ENCODE data around the gene PLA1A.
A peak's percentile ranks its signal among the peaks of the same experiment; 100 is the strongest.
"Not testable (repeated sequence)": the region's sequence is repeated elsewhere in the genome, so short reads cannot be mapped to it uniquely, and the experiment has no call there.

The PLA1A gene, protein sequence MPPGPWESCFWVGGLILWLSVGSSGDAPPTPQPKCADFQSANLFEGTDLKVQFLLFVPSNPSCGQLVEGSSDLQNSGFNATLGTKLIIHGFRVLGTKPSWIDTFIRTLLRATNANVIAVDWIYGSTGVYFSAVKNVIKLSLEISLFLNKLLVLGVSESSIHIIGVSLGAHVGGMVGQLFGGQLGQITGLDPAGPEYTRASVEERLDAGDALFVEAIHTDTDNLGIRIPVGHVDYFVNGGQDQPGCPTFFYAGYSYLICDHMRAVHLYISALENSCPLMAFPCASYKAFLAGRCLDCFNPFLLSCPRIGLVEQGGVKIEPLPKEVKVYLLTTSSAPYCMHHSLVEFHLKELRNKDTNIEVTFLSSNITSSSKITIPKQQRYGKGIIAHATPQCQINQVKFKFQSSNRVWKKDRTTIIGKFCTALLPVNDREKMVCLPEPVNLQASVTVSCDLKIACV

DNA sequence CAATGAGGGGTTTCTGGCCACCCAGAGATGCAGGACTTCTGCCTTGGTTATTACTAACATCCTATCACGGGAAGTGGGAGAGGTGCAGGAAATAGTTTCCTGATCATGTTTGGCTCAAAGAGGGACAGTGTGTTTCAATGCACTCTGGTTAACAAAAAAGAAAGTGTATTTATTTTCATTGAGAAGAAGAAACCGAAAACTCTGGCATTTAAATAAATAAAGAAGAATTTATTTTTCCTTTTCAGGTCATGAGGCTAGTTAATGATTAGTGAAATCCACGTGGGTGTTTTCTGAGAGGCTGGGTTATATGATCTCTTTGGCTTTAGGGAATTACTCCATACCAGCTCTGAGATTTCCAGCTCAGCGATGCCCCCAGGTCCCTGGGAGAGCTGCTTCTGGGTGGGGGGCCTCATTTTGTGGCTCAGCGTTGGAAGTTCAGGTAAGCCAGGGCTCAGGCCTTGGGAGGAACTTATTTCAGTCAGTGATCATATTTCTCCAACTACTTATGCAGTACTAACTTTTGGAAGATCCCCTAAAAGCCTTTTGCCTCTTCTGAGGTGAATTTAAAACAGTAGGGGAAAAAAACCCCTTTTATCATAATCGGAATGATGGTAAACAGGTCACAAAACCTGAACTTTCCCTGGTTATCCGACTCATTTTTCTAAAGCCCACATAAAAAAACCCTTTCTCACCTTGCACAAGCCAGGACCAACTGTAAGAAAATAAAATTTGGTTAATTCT lies at the start of gene PLA1A:
Gene PLA1A, plus strand, starts transcription at position 338 of the 741 bp plus-strand sequence. Its CDS starts 29 bp downstream, at position 367.
- Mint-ChIP-seq H3K36me3 (ENCODE audit: low read depth) (no peaks in the 10 kb centered on the region), H3K9me3 (no peaks in the 10 kb centered on the region), H3K27me3 (no peaks in the 10 kb centered on the region), H3K4me1 (ENCODE audit: low read depth) (peaks cover 46% of the 10 kb centered on the region), H3K27ac (peak within 1 kb of the TSS; percentile 69), H3K4me3 (no peak within 1 kb of the TSS)

DNA sequence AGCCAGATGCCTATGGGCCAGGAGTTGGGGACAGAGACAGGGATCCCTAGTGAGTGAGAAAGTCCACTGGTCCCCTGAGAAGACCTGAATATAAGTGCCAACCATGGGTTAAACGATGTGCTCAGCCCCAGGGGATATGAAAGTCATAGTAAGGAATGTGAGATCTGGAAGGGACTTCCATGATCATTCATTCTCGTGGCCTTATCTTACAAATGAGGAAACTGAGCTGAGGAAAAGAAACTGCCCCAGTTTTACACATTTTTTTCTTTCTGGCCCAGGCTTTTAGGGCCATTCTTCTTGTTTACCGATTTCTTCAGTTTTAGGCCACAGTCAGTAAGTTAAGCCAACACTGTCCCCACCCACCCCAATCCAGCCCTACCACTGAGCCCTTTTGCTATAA lies 49.3 kb upstream of the PLA1A start:
- no peaks in the 10 kb centered on the region for H3K4me1 Mint-ChIP-seq (ENCODE audit: low read depth)
- H3K27ac Mint-ChIP-seq, result no peak overlapping the region
- H3K9me3 Mint-ChIP-seq, result no peaks in the 10 kb centered on the region
- peaks cover 5% of the 10 kb centered on the region for H3K36me3 Mint-ChIP-seq (ENCODE audit: low read depth)
- no peaks in the 10 kb centered on the region for H3K27me3 Mint-ChIP-seq
- H3K4me3 Mint-ChIP-seq, result no peak overlapping the region

DNA sequence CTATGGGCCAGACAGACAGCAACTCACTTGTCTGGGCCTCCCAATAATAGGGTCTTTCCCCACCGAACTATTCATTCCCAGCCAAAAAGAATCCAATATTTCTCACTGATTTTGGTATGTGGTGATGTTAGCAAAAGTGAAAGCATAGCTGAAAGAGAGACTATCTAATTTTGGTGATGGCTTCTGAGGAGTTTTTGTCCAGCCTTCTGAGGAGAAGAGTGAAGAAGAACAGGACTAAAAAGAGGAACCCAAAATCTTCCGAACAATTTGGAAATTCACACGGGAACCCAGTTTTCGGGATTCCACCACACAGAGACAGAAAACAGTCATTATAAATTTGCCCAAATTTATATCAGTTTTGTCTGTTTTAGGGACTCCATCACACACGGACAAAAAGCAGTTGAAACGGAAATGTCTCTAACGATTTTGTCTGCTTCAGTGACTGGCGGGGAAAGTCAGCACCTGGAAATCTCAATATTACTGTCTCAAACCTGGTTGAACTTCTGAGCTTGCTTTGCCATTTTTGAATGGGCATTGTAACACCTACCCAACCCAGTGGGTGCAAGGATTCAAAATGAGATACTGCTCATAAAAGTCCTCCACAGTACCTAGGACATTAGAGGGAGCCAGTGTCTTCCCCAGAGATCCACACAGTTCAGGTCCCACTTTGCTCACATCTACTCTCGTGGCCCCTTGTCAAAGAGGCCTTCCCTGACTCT lies 47.3 kb upstream of the PLA1A start:
- no peaks in the 10 kb centered on the region for H3K36me3 Mint-ChIP-seq (ENCODE audit: low read depth)
- H3K27ac Mint-ChIP-seq, result no peak overlapping the region
- H3K4me1 Mint-ChIP-seq (ENCODE audit: low read depth), result peaks cover 2% of the 10 kb centered on the region
- H3K27me3 Mint-ChIP-seq, result no peaks in the 10 kb centered on the region
- H3K4me3 Mint-ChIP-seq, result no peak overlapping the region
- H3K9me3 Mint-ChIP-seq, result no peaks in the 10 kb centered on the region

DNA sequence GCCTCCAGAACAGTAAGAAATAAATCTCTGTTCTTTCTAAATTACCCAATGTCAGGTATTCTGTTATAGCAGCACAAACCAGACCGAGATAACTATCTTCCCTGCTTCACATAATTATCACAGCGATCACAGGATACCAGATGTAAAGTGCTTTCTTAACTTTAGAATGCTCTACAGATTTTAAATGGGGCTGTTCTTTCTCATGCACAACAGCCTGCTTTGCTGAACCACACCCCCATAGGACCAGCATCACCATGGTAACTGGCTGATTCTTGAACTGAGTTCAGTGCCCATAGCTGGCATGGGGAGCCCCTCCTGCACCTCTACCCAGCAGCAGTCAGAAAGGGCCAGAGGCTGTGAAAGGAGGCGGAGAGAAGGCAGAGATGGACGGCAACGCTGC lies 46.1 kb upstream of the PLA1A start:
- no peak overlapping the region for H3K4me3 Mint-ChIP-seq
- peaks cover 11% of the 10 kb centered on the region for H3K4me1 Mint-ChIP-seq (ENCODE audit: low read depth)
- no peak overlapping the region for H3K27ac Mint-ChIP-seq
- H3K36me3 Mint-ChIP-seq (ENCODE audit: low read depth), result peaks cover 1% of the 10 kb centered on the region
- H3K27me3 Mint-ChIP-seq, result no peaks in the 10 kb centered on the region
- H3K9me3 Mint-ChIP-seq, result no peaks in the 10 kb centered on the region

DNA sequence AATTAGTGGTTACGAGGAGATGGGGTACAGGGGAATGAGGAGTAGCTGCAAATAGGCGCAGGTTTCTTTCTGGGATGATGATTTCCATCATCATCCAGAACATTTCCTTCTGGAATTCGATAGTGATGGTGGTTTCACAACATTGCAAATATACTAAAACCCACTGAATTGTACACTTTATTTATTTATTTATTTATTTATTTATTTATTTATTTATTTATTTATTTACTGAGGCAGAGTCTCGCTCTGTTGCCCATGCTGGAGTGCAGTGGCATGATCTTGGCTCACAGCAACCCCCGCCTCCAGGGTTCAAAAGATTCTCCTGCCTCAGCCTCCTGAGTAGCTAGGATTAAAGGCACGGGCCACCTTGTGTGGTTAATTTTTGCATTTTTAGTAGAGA lies 44.8 kb upstream of the PLA1A start:
- not testable (repeated sequence) for H3K27me3 Mint-ChIP-seq; H3K4me3 Mint-ChIP-seq; H3K36me3 Mint-ChIP-seq (ENCODE audit: low read depth); H3K9me3 Mint-ChIP-seq; H3K27ac Mint-ChIP-seq
- H3K4me1 Mint-ChIP-seq (ENCODE audit: low read depth), result peaks cover 25% of the 10 kb centered on the region

DNA sequence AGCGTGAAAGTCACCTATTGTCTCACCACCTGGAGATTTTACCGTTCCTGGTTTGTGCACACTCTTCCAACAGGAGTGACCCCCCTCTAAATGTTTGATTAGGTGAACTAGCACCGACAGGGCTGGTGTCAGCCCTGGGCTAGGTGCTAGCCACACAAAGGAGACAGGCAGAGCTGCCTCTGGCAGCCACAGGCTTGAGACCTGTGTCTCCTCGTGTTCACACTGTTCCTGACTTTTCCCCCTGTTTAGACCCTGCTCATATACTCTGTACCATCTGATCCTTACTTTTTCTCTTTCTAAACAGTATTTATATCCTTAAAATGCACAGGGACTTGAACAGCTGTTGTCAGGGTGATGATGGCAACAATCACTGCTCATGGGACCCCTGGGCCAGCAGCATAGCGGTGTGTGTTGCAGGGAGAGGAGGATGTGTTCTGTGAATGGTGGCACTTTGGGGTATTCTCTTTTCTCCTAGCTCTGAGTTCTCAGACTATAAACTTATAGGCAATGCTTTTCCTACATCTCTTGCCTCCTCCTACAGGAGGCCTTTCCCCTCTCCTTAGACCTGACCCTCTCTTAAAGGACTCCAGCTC lies 43.8 kb upstream of the PLA1A start:
- H3K4me1 Mint-ChIP-seq (ENCODE audit: low read depth), result peaks cover 29% of the 10 kb centered on the region
- no peaks in the 10 kb centered on the region for H3K9me3 Mint-ChIP-seq
- peak overlapping the region; percentile 66 for H3K27ac Mint-ChIP-seq
- peaks cover 3% of the 10 kb centered on the region for H3K27me3 Mint-ChIP-seq
- H3K4me3 Mint-ChIP-seq, result no peak overlapping the region
- peaks cover 8% of the 10 kb centered on the region for H3K36me3 Mint-ChIP-seq (ENCODE audit: low read depth)

DNA sequence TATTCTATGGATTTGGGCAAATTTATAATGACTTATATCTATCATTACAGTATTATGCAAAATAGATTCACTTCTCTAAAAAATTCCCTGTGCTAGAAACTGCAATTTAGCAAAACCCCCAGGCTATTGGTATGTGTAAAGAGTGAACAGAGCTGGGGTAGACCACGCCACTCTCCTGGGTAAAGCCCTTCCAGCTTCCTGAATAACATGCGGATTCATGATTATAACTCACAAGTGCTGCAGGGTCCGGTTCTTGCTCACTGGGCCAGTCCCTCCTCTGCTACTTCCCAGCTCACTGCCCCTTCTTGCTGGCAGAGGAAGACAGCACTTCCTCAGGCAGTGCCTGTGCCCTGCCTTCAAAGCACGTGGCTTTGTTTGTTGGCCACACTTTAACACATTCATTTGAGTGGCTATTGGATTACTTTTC lies 42.4 kb upstream of the PLA1A start:
- no peak overlapping the region for H3K27ac Mint-ChIP-seq
- peak overlapping the region; percentile 46 for H3K4me3 Mint-ChIP-seq
- peaks cover 42% of the 10 kb centered on the region for H3K4me1 Mint-ChIP-seq (ENCODE audit: low read depth)
- peaks cover 8% of the 10 kb centered on the region for H3K36me3 Mint-ChIP-seq (ENCODE audit: low read depth)
- H3K27me3 Mint-ChIP-seq, result peaks cover 3% of the 10 kb centered on the region
- H3K9me3 Mint-ChIP-seq, result no peaks in the 10 kb centered on the region

DNA sequence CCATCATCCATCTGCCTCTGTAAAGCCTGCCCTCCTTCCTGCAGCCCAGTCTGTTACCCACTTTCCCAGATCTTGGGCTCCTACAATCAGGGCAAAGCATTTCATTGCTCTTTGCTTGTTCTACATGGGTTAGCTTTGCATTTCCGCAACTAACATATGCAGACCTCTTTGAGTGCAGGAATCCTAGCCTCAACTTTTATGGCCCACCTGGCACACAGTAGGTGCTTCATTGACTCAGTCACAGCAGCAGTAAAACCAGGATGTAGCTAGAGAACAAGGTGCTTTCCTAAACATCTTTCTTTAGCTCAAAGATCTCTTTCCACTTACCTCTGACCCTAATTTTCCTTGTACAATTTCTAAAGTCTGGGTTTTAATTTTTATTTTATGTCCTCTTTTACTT lies 41.8 kb upstream of the PLA1A start:
- Mint-ChIP-seq H3K4me3 (no peak overlapping the region), H3K36me3 (ENCODE audit: low read depth) (peaks cover 8% of the 10 kb centered on the region), H3K27ac (no peak overlapping the region), H3K27me3 (peaks cover 3% of the 10 kb centered on the region), H3K4me1 (ENCODE audit: low read depth) (peaks cover 44% of the 10 kb centered on the region), H3K9me3 (no peaks in the 10 kb centered on the region)

DNA sequence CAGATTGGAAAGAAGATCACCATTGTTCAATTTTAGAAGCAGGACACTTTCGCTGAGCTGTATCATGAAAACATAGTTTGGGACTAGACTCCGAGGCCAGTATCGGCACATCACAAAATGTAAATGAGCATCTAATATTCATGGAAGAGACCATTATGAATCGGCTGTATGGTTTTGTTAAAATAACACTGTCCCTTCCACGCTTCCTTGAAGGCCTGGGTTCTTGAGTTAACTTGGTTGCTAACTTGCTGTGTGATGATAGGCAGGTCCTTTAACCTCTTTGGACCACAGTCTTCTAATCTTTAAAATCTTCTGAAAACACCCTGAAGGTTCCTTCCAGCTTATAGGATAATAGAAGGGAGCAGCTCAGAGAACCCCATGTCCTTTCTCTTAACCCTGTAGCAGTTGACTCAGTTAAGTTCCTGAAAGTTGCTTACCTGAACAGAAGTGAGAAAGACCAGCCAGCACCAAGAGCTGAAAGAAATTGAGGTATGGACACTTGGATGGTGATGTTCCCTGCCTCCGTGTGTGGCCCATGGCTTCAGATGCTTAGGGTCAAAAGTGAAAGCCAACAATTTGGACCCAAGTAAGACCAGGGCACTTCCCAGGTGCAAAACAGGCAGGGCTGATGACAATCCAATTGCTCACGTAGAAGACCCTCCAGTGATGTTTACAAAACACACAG lies 40.4 kb upstream of the PLA1A start:
- Mint-ChIP-seq H3K27ac (peak overlapping the region; percentile 67), H3K9me3 (no peaks in the 10 kb centered on the region), H3K36me3 (ENCODE audit: low read depth) (peaks cover 8% of the 10 kb centered on the region), H3K27me3 (peaks cover 3% of the 10 kb centered on the region), H3K4me1 (ENCODE audit: low read depth) (peaks cover 54% of the 10 kb centered on the region), H3K4me3 (peak overlapping the region; percentile 58)

DNA sequence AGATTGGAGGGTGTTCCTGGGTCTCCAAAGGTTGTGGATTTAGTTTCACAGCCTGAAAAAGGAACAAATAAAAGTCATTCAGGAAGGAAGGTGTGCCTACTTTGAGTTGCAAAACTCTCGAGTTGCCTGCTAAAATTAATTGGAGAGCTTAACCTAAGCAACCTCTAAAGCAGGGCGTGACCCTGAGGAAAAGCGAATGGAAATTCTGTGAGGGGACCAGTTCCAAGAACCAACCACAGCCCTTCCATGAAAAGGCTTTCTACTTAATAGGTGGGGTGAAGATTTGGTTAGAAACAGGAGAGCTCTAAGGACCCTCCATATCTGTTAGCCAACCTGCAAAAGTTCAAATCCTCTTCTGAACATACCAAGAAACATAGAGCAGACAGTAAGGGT lies 39.8 kb upstream of the PLA1A start:
- Mint-ChIP-seq H3K27me3 (peaks cover 3% of the 10 kb centered on the region), H3K9me3 (no peaks in the 10 kb centered on the region), H3K27ac (peak overlapping the region; percentile 67), H3K4me1 (ENCODE audit: low read depth) (peaks cover 59% of the 10 kb centered on the region), H3K4me3 (peak overlapping the region; percentile 58), H3K36me3 (ENCODE audit: low read depth) (peaks cover 8% of the 10 kb centered on the region)

DNA sequence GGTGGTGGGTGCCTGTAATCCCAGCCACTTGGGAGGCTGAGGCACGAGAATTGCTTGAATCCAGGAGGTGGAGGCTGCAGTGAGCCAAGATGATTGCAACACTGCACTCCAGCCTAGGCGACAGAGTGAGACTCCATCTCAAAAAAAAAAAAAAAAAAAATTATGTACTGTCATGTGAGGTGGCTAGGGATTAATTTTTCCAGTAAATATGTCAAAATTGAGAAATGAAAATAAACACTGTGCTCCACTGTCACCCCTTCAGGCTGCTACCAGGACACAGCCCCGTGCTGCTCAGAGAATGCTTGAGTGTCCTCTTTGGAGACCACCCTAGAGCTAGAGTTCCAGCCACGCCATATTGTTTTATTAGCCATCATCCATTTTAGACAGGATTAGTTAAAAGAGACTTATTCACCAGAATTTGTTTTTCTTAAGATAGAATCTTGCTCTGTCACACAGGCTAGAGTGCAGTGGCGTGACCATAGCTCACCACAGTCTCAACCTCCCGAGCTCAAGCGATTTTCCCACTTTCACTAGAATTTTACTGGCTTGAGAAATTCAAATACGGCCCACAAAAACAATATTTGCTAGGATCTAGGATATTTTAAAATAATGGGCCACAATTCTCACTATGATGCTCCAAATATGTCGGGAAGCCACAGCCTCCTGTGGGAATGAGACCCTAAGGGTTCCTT lies 38.9 kb upstream of the PLA1A start:
- Mint-ChIP-seq H3K9me3 (no peaks in the 10 kb centered on the region), H3K36me3 (ENCODE audit: low read depth) (peaks cover 8% of the 10 kb centered on the region), H3K27me3 (peaks cover 3% of the 10 kb centered on the region), H3K27ac (peak overlapping the region; percentile 67), H3K4me3 (peak overlapping the region; percentile 58), H3K4me1 (ENCODE audit: low read depth) (peaks cover 62% of the 10 kb centered on the region)

DNA sequence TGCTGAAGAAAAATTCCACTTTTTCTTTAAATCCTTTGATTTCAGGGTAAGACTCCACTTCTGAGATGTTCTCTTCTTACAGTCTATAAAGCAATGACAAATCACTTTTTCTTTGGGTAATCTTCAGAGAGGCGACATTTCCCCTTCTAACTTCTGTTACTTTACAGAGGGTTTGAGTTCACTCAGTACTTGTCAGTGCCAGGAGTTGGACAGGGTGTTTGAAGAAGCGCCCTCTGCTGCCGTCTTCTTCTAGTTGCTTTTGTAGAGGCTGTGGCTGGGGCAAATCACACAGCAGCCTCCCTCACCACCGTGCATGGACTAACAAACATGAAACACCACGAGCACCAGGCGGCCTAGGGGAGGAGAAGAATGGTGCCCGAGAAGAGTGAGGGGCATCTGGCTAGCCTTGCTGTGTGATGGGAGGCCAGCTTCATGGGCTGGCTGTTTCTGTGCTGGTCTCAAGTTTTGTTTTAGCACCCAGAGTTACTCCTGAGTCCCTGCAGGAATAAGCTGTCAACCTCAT lies 38.2 kb upstream of the PLA1A start, which contains the start of gene CD80:
Gene CD80, minus strand, starts transcription at position 174 of the 523 bp plus-strand sequence. CDS start 1,886 bp downstream, outside the sequence.
- H3K27ac Mint-ChIP-seq, result peak within 1 kb of the TSS; percentile 67
- H3K9me3 Mint-ChIP-seq, result no peaks in the 10 kb centered on the region
- peak within 1 kb of the TSS; percentile 58 for H3K4me3 Mint-ChIP-seq
- H3K4me1 Mint-ChIP-seq (ENCODE audit: low read depth), result peaks cover 64% of the 10 kb centered on the region
- peaks cover 3% of the 10 kb centered on the region for H3K27me3 Mint-ChIP-seq
- peaks cover 8% of the 10 kb centered on the region for H3K36me3 Mint-ChIP-seq (ENCODE audit: low read depth)

DNA sequence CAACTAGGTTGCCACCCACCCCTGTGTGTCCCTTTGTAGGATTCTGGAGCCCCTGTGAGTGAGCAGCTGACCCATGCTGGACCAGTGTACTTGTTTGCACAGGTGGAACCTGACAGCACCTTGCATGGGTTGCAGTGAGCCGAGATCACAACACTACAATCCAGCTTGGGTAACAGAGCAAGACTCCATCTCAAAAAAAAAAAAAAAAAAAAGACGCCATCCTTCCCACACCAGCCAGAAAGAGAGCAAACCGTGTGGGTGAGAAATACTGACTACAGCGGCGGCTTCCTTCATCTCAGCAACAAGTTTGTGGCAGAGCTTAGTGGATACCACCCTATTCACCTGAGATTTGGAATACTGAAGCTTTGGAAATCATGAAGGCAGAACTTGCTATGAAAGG lies 37.5 kb upstream of the PLA1A start:
- peak overlapping the region; percentile 58 for H3K4me3 Mint-ChIP-seq
- H3K36me3 Mint-ChIP-seq (ENCODE audit: low read depth), result peaks cover 8% of the 10 kb centered on the region
- H3K4me1 Mint-ChIP-seq (ENCODE audit: low read depth), result peaks cover 64% of the 10 kb centered on the region
- H3K27ac Mint-ChIP-seq, result no peak overlapping the region
- peaks cover 3% of the 10 kb centered on the region for H3K27me3 Mint-ChIP-seq
- H3K9me3 Mint-ChIP-seq, result no peaks in the 10 kb centered on the region

Data from stimulated activated naive CD8-positive, alpha-beta T cell treated with anti-CD3 and anti-CD28 coated beads, Interleukin-15, Interleukin-2, amounts not matched to agents 100 ng/mL and 50 ng/mL, for 24 hours (primary cell).